Testis (tissue), 5 donors: ENCODE data around the gene ZNF43. TPM values are rescaled to one million over a fixed set of nuclear protein-coding genes. Genes with fewer than 3 reads are reported as not detected.
"Not testable (repeated sequence)": the region's sequence is repeated elsewhere in the genome, so short reads cannot be mapped to it uniquely, and the experiment has no call there.

Experiments used
- DNase-seq: peaks from one replicate; pipeline ENCODE4 v3.0.0-alpha.2; 2019
- H3K27ac ChIP-seq, 2 donors: fragments of 200-600 bp; sonication (generic); one replicate each; pipeline ENCODE4 v1.5.1; 2019
- H3K27me3 ChIP-seq: fragments of 200-600 bp; sonication (generic); one replicate; pipeline ENCODE4 v1.5.1; 2019
- H3K36me3 ChIP-seq: fragments of 200-600 bp; sonication (generic); one replicate; pipeline ENCODE4 v1.5.1; 2017; ENCODE audit warnings: low read depth; ENCODE audit errors: missing control alignments
- H3K4me1 ChIP-seq: fragments of 200-600 bp; sonication (generic); one replicate; pipeline ENCODE4 v1.5.1; 2019
- H3K4me3 ChIP-seq, 2 donors: fragments of 200-600 bp; sonication (generic); one replicate each; pipeline ENCODE4 v1.5.1; 2017 to 2019
- H3K9me3 ChIP-seq: fragments of 200-600 bp; sonication (generic); one replicate; pipeline ENCODE4 v1.5.1; 2017
- CTCF ChIP-seq, 3 experiments: fragments of 450-650 bp in 2 of 3; fragments of 200-600 bp in 1 of 3; sonication (generic) in 1 of 3; IDR thresholded peaks; one replicate each; pipeline ENCODE4 v1.5.1; 2016 to 2019; ENCODE audit warnings: antibody characterized with exemption in 3 of 3, mild to moderate bottlenecking in 2 of 3, moderate library complexity in 1 of 3
- POLR2A ChIP-seq: fragments of 450-650 bp; IDR thresholded peaks from one replicate; pipeline ENCODE4 v1.6.1; 2017; ENCODE audit warnings: antibody characterized with exemption, mild to moderate bottlenecking, moderate library complexity
- WGBS, 2 donors: methylation state at CpG; one replicate each; pipeline ENCODE4 v1.1.5; 2018; 5-methylcytosine and 5-hydroxymethylcytosine counted together
- intact Hi-C: fragments of 100-400 bp; cut with DNase I; formaldehyde crosslinking; loops from one replicate; pipeline ENCODE4 v1.15.1; 2023; ENCODE audit warnings: low total_unique reads
- long read RNA-seq, 2 donors: transcript quantifications; one replicate each; lab custom pipeline, GENCODE V29; 2026
- polyA plus RNA-seq: library from polyadenylated mRNA; stranded (reverse); fragments of 350-450 nt; fragmentation: Illumina TruSeq; extraction: RNeasy Lipid Tissue Mini Kit (QIAGEN cat#74804); gene quantifications from one replicate; pipeline ENCODE4 v1.2.3, GENCODE V29; 2014; ENCODE audit warnings: low read depth, low replicate concordance; ENCODE audit not compliant: insufficient read depth
- total RNA-seq, 2 donors: library from RNA; depleted of rRNA; stranded (reverse); fragments of >200 nt; gene quantifications; one replicate each; pipeline ENCODE4 v1.2.3, GENCODE V29; 2016

ZNF43 gene
- total RNA-seq: 10 to 100 TPM; 24.0 to 30.4 TPM
- polyA plus RNA-seq: 6.4 TPM
- long read RNA-seq, donor 1, full-length matches to known transcripts: 15 of 15 reads
- long read RNA-seq, donor 1, partial matches to known transcripts: 0 of 15 reads
- long read RNA-seq, donor 1, other reads (novel, unspliced or antisense): 0 of 15 reads
- long read RNA-seq, donor 2, full-length matches to known transcripts: 4 of 4 reads
- long read RNA-seq, donor 2, partial matches to known transcripts: 0 of 4 reads
- long read RNA-seq, donor 2, other reads (novel, unspliced or antisense): 0 of 4 reads

DNA sequence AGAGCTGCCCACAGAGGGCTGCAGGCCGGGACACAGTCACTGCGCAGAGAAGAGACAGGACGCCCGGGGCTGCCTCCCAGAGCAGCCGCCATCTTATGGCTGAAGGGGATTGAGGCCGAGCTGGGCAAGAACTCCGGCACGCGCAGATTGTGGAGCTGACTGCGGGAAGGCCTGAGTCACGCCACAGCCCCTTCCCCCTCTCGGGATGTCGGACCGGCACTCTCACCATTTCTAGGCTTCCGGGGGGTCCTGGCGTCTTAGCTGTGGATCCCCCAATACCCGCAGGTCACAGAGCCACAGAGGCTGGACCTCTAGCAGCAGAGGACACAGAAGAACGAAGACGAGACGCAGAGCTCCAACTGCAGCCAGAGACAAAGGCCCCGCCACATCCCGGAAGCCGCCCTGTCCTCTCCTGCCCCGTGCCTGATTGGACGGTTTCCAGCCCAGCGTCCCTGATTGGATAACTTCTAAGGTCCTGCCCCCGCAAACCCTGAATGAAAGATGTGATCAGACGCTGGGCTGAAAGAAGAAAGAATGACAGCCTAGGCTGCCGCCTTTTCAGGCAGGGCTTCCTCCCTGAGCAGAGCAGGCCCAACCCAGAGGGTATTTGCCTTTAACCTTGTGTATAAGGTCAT is at the start of gene ZNF43:
Gene ZNF43, minus strand, starts transcription at position 373 of the 635 bp plus-strand sequence. Its CDS starts 144 bp downstream, at position 229.
- H3K36me3 ChIP-seq: no peaks in the 10 kb centered on the region
- no peaks in the 10 kb centered on the region for H3K9me3 ChIP-seq
- WGBS, 2 donors: 2 to 5% methylated on average over 2 to 29 of the region's 29 CpGs
- H3K4me3 ChIP-seq: peak within 1 kb of the TSS; percentile 72 to 86
- H3K4me1 ChIP-seq: peaks cover 5% of the 10 kb centered on the region
- no peaks in the 10 kb centered on the region for H3K27me3 ChIP-seq
- H3K27ac ChIP-seq: peak within 1 kb of the TSS; percentile 88 to 96
- TF ChIP-seq POLR2A (peak; percentile 45), CTCF (IDR thresholded peaks at IDR 0.05) (peak in 1 of 3 experiments; percentile 1)
- DNase-seq: peak; percentile 99
- intact Hi-C loops: no loop called here

GRCh38 chr19:21885516-21885915 is 49.5 kb upstream of the ZNF43 start:
- H3K27ac ChIP-seq, H3K9me3 ChIP-seq, DNase-seq, H3K4me1 ChIP-seq, H3K4me3 ChIP-seq, intact Hi-C loops, H3K27me3 ChIP-seq, H3K36me3 ChIP-seq: not testable (repeated sequence)
- 72 to 87% methylated on average over 2 of the region's 2 CpGs for WGBS, 2 donors

DNA sequence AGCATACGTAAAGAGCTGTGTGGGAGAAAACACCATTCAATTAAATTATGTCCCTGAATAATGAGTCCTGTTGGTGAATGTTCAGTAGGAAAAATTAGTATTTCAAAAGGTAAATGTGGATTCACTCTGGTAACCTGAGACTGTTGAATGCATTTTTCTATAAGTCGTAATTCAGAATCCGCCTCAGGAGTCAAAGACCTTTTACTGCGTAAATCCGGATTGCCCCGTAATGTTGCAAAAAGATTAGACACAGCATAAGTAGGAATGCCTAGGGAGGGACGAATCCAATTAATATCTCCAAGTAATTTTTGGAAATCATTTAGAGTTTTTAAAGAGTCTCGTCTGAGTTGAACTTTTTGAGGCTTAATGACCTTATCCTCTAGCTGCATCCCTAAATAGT is 48.8 kb upstream of the ZNF43 start:
- H3K27ac ChIP-seq: not testable (repeated sequence)

GRCh38 chr19:21883516-21883915 is 47.5 kb upstream of the ZNF43 start:
- H3K27me3 ChIP-seq: no peaks in the 10 kb centered on the region
- no peak overlapping the region for H3K4me3 ChIP-seq
- H3K4me1 ChIP-seq: no peaks in the 10 kb centered on the region
- DNase-seq: no peak
- no peaks in the 10 kb centered on the region for H3K36me3 ChIP-seq
- intact Hi-C loops: no loop called here
- no peaks in the 10 kb centered on the region for H3K9me3 ChIP-seq
- WGBS, 2 donors: 50 to 73% methylated on average over 10 of the region's 10 CpGs
- H3K27ac ChIP-seq: no peak overlapping the region
- TF ChIP-seq POLR2A (no peak), CTCF (IDR thresholded peaks at IDR 0.05) (no peak)

More for the DNA sequence above, 48.8 kb upstream of the ZNF43 start:
- H3K9me3 ChIP-seq, H3K4me3 ChIP-seq, H3K27me3 ChIP-seq, DNase-seq, H3K4me1 ChIP-seq, H3K36me3 ChIP-seq, intact Hi-C loops: not testable (repeated sequence)
- 67 to 71% methylated on average over 8 of the region's 8 CpGs for WGBS, 2 donors

- H3K27me3 ChIP-seq, intact Hi-C loops, H3K27ac ChIP-seq, H3K36me3 ChIP-seq, H3K9me3 ChIP-seq, H3K4me3 ChIP-seq, H3K4me1 ChIP-seq: not testable (repeated sequence)
- peak; percentile 46 for DNase-seq
- WGBS, 2 donors: 44% methylated on average over 7 of the region's 9 CpGs; no CpG with 5 or more reads in 1 of the 2 donors
Observed at GRCh38 chr19:21880761-21881160, 44.8 kb upstream of the ZNF43 start.

GRCh38 chr19:21878646-21879045 is 42.7 kb upstream of the ZNF43 start:
- no peaks in the 10 kb centered on the region for H3K36me3 ChIP-seq
- DNase-seq: no peak
- TF ChIP-seq CTCF (IDR thresholded peaks at IDR 0.05) (no peak), POLR2A (no peak)
- WGBS, 2 donors: 84 to 91% methylated on average over 4 of the region's 4 CpGs
- H3K27me3 ChIP-seq: no peaks in the 10 kb centered on the region
- no peaks in the 10 kb centered on the region for H3K4me1 ChIP-seq
- intact Hi-C loops: no loop called here
- H3K27ac ChIP-seq: no peak overlapping the region
- no peak overlapping the region for H3K4me3 ChIP-seq
- no peaks in the 10 kb centered on the region for H3K9me3 ChIP-seq
